ENCODE data around the gene PLK3. TPM values are rescaled to one million over a fixed set of nuclear protein-coding genes. Genes with fewer than 3 reads are reported as not detected.
"Not testable (repeated sequence)": the region's sequence is repeated elsewhere in the genome, so short reads cannot be mapped to it uniquely, and the experiment has no call there.

The PLK3 gene
- polyA plus RNA-seq, 1 experiment, result 14.2 TPM

- TF ChIP-seq, protein P1, sequence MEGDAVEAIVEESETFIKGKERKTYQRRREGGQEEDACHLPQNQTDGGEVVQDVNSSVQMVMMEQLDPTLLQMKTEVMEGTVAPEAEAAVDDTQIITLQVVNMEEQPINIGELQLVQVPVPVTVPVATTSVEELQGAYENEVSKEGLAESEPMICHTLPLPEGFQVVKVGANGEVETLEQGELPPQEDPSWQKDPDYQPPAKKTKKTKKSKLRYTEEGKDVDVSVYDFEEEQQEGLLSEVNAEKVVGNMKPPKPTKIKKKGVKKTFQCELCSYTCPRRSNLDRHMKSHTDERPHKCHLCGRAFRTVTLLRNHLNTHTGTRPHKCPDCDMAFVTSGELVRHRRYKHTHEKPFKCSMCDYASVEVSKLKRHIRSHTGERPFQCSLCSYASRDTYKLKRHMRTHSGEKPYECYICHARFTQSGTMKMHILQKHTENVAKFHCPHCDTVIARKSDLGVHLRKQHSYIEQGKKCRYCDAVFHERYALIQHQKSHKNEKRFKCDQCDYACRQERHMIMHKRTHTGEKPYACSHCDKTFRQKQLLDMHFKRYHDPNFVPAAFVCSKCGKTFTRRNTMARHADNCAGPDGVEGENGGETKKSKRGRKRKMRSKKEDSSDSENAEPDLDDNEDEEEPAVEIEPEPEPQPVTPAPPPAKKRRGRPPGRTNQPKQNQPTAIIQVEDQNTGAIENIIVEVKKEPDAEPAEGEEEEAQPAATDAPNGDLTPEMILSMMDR (IDR thresholded peaks at IDR 0.05; ENCODE audit: low read depth, low read length), result no peak
- CTCF ChIA-PET, result interaction anchor here (0.5 to 1.4 kb wide), 3 partner anchors 13 to 319 kb away, joined by 3 read pairs; partner anchors contain the start of gene PLK3
- Histone ChIP-seq H3K9me3 (ENCODE audit: control insufficient read depth, insufficient read depth, low read length) (no peaks in the 10 kb centered on the region; the same call in 1 of the 2 replicates), H3K27me3 (ENCODE audit: control insufficient read depth, insufficient read depth, low read length) (no peaks in the 10 kb centered on the region), H3K27ac (ENCODE audit: low read depth, low read length) (no peak overlapping the region), H3K4me3 (ENCODE audit: low read depth, low read length) (no peak overlapping the region)
- DNase-seq (ENCODE audit: low read depth, low spot score), result no peak
- POLR2A ChIA-PET, result interaction anchor here (0.6 to 3.3 kb wide), 4 partner anchors 13 to 109 kb away, joined by 3 to 18 read pairs (median 8); partner anchors contain the start of genes PLK3 and PTCH2
Observed at GRCh38 chr1:44812822-44813543, 12.8 kb downstream of the PLK3 start.

- H3K27ac ChIP-seq (ENCODE audit: low read depth, low read length); H3K27me3 ChIP-seq (ENCODE audit: control insufficient read depth, insufficient read depth, low read length); H3K9me3 ChIP-seq (ENCODE audit: control insufficient read depth, insufficient read depth, low read length); CTCF ChIA-PET; DNase-seq (ENCODE audit: low read depth, low spot score); H3K4me3 ChIP-seq (ENCODE audit: low read depth, low read length): not testable (repeated sequence)
- POLR2A ChIA-PET, result interaction anchor here (0.6 to 2.7 kb wide), 2 partner anchors 16 to 40 kb away, joined by 5 to 8 read pairs; partner anchors contain the start of genes PLK3 and RPS8
Observed at GRCh38 chr1:44815926-44816325, 15.7 kb downstream of the PLK3 start.

DNA sequence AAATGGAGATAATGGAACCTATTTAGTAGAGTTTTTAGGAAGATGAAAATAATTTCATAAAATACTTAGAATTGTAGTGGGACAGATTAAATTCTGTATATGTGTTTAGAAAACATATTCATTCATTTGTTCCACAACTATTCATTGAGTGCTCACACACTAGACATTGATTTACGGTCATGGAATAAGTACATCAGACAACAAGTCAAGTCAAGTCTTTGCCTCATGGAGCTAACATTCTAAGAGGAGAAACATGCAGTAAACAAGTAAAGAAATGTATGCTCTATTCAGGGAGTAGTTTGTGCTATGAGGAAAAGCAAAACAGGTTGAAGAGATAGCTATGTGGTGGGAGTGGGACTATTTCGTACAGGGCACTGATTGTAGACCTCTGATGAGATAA, 17.1 kb downstream of the PLK3 start:
- Histone ChIP-seq H3K27ac (ENCODE audit: low read depth, low read length) (no peak overlapping the region), H3K9me3 (ENCODE audit: control insufficient read depth, insufficient read depth, low read length) (no peaks in the 10 kb centered on the region; the same call in 1 of the 2 replicates), H3K4me3 (ENCODE audit: low read depth, low read length) (no peak overlapping the region), H3K27me3 (ENCODE audit: control insufficient read depth, insufficient read depth, low read length) (no peaks in the 10 kb centered on the region)
- ChIA-PET POLR2A (interaction anchor here (4.3 to 5.5 kb wide), 2 partner anchors 9 to 17 kb away, joined by 81 to 103 read pairs; partner anchors contain the start of genes BTBD19, DYNLT4 and PLK3), CTCF (interaction anchor here (0.5 to 2.5 kb wide), 4 partner anchors 17 to 88 kb away, joined by 3 to 12 read pairs (median 4); partner anchors contain the start of gene PLK3)
- no peak for DNase-seq (ENCODE audit: low read depth, low spot score)
- TF ChIP-seq, protein P1 (IDR thresholded peaks at IDR 0.05; ENCODE audit: low read depth, low read length), result no peak

DNA sequence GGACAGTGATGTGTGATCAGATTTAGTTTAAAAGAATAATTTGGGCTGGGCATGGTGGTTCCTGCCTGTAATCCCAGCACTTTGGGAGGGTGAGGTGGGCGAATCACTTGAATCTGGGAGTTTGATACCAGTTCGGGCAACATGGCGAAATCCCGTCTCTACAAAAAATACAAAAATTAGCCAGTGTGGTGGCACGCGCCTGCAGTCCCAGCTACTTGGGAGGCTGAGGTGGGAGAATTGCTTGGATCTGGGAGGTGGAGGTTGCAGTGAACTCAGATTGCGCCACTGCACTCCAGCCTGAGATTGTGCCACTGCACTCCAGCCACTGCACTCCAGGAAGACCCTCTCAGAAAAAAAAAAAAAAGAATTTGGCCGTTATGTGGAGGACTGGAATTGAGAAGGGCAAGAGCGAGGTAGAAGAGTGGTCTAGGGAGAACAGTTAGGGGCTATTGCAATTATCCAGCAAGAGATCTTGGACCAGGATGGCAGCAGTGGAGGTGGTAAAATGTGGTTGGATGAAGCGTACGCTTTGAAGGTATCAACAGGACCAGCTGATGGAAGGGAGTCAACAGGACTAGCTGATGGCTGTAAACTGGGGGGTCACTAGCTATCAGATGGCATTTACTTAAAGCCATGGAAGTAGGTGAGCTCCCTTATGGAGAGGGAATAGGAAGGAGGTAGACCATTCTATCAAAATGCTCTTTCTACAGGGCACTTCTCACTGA, 17.8 kb downstream of the PLK3 start:
- ChIA-PET POLR2A (interaction anchor here (4.3 to 5.5 kb wide), 2 partner anchors 10 to 18 kb away, joined by 81 to 103 read pairs; partner anchors contain the start of genes BTBD19, DYNLT4 and PLK3), CTCF (interaction anchor here (0.5 to 2.5 kb wide), 4 partner anchors 18 to 89 kb away, joined by 3 to 12 read pairs (median 4); partner anchors contain the start of genes PLK3 and RNU5D-1)

DNA sequence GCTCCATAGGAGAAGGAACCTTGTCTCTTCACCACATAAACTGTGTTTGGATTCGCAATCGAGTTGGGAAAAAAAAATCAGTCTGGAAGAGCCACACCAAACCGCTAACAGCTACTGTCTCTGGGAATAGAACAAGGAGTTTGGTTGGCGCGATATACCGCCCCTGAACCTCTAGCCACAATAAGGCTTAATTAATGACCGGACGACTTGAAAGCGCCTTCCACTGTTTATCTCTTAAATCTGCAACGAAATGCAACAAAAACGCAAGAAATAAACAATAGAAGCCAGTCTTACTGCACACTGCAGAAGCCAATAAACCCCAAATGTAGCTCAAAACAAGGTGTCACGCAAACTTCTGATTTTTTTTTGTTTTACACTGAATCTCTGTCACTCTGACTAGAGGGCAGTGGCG, 19.0 kb downstream of the PLK3 start:
- DNase-seq (ENCODE audit: low read depth, low spot score), result no peak
- CTCF ChIA-PET, result interaction anchor here (1.0 to 2.5 kb wide), 3 partner anchors 19 to 92 kb away, joined by 5 to 12 read pairs (median 6); partner anchors contain the start of gene PLK3
- POLR2A ChIA-PET, result interaction anchor here (0.6 to 5.5 kb wide), 32 partner anchors 10 to 681 kb away, joined by 3 to 103 read pairs (median 4); partner anchors contain the start of genes BEST4, BTBD19, CCDC163 and DYNLT4
- TF ChIP-seq, protein P1 (IDR thresholded peaks at IDR 0.05; ENCODE audit: low read depth, low read length), result no peak
- H3K4me3 ChIP-seq (ENCODE audit: low read depth, low read length), result peak overlapping the region; percentile 38
- H3K27ac ChIP-seq (ENCODE audit: low read depth, low read length), result no peak overlapping the region
- no peaks in the 10 kb centered on the region for H3K27me3 ChIP-seq (ENCODE audit: control insufficient read depth, insufficient read depth, low read length)
- no peaks in the 10 kb centered on the region for H3K9me3 ChIP-seq (ENCODE audit: control insufficient read depth, insufficient read depth, low read length)

More for the DNA sequence above, 17.8 kb downstream of the PLK3 start:
- TF ChIP-seq, protein P1 (IDR thresholded peaks at IDR 0.05; ENCODE audit: low read depth, low read length), result no peak
- Histone ChIP-seq H3K27ac (ENCODE audit: low read depth, low read length) (no peak overlapping the region), H3K4me3 (ENCODE audit: low read depth, low read length) (no peak overlapping the region), H3K27me3 (ENCODE audit: control insufficient read depth, insufficient read depth, low read length) (no peaks in the 10 kb centered on the region), H3K9me3 (ENCODE audit: control insufficient read depth, insufficient read depth, low read length) (no peaks in the 10 kb centered on the region; the same call in 1 of the 2 replicates)
- DNase-seq (ENCODE audit: low read depth, low spot score), result no peak
